Prostate gland (tissue), 2 donors: Measurements from ENCODE around the gene CDC45. TPM values are rescaled to one million over a fixed set of nuclear protein-coding genes. Genes with fewer than 3 reads are reported as not detected.
"Not testable (repeated sequence)": the region's sequence is repeated elsewhere in the genome, so short reads cannot be mapped to it uniquely, and the experiment has no call there.

Experiments
- DNase-seq: peaks from one replicate; pipeline ENCODE4 v3.0.0-alpha.2; 2019; ENCODE audit warnings: low spot score
- H3K27ac ChIP-seq, 2 donors: fragments of 200-600 bp; sonication (generic); 2 replicates each; pipeline ENCODE4 v1.5.1; 2017 to 2019
- H3K27me3 ChIP-seq: fragments of 200-600 bp; sonication (generic); replicated peaks from 2 replicates; pipeline ENCODE4 v1.5.1; 2019; ENCODE audit not compliant: insufficient read depth
- H3K36me3 ChIP-seq, 2 donors: fragments of 200-600 bp; sonication (generic); 1 replicate in 1 of 2; 2 replicates in 1 of 2; pipeline versions ENCODE4 v1.5.1 to v1.8.1; 2017 to 2019
- H3K4me1 ChIP-seq: fragments of 200-600 bp; sonication (generic); replicated peaks from 2 replicates; pipeline ENCODE4 v1.5.1; 2019
- H3K4me3 ChIP-seq, 2 donors: fragments of 200-600 bp; sonication (generic); 2 replicates each; pipeline ENCODE4 v1.5.1; 2017 to 2019
- H3K9me3 ChIP-seq: fragments of 200-600 bp; sonication (generic); 2 replicates; pipeline ENCODE4 v1.5.1; 2017
- CTCF ChIP-seq, 4 experiments: fragments of 200-600 bp in 2 of 4; fragments of 450-650 bp in 2 of 4; sonication (generic) in 2 of 4; IDR thresholded peaks; 1 replicate in 3 of 4; 2 replicates in 1 of 4; pipeline ENCODE4 v1.5.1; 2016 to 2019; ENCODE audit warnings: antibody characterized with exemption in 4 of 4, mild to moderate bottlenecking in 2 of 4, moderate library complexity in 2 of 4
- POLR2A ChIP-seq: fragments of 450-650 bp; IDR thresholded peaks from one replicate; pipeline ENCODE4 v1.6.1; 2016; ENCODE audit warnings: antibody characterized with exemption, mild to moderate bottlenecking
- POLR2AphosphoS5 ChIP-seq: sonication (generic); formaldehyde crosslinking; IDR thresholded peaks from one replicate; pipeline ENCODE4 v1.6.1; 2017; ENCODE audit warnings: antibody characterized with exemption
- WGBS: methylation state at CpG from one replicate; pipeline ENCODE4 v1.1.5; 2018; 5-methylcytosine and 5-hydroxymethylcytosine counted together
- intact Hi-C: fragments of 100-400 bp; cut with DNase I; formaldehyde crosslinking; loops from one replicate; pipeline ENCODE4 v1.14.2; 2022
- total RNA-seq, 2 donors: library from RNA; depleted of rRNA; stranded (reverse); fragments of >200 nt; gene quantifications; one replicate each; pipeline ENCODE4 v1.1.0, GENCODE V29; 2016

CDC45 gene
- total RNA-seq, 2 donors from 2014 or later: 2.0 to 11.5 TPM

DNA sequence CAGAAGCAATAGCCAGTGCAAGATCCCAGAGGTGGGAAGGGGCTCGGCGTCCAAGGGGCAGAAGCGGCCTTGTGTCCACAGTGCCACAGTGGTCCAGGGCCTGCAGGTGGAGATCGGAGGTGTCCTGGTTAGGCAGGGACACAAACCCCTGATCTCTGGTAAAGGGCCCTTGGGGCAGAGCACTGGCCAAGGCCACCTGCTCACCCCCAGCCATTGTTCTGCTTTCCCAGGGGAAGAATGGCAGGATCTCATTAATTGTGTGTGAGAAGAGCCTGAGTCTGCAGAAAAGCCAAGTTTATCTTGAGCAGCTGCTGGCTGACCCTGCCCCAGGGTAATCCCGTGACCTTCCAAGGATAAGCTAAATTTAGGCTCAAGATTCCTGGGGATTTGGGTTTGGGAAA is 47.6 kb downstream of the CDC45 start:
- H3K4me3 ChIP-seq: no peak overlapping the region
- WGBS: 95% methylated on average over 5 of the region's 5 CpGs
- no peaks in the 10 kb centered on the region for H3K9me3 ChIP-seq
- H3K27ac ChIP-seq: no peak overlapping the region
- no peak for TF ChIP-seq CTCF (IDR thresholded peaks at IDR 0.05)
- TF ChIP-seq POLR2AphosphoS5: no peak
- TF ChIP-seq POLR2A: no peak
- H3K27me3 ChIP-seq: peaks cover 8% of the 10 kb centered on the region
- no peaks in the 10 kb centered on the region for H3K36me3 ChIP-seq
- DNase-seq: no peak
- no peaks in the 10 kb centered on the region for H3K4me1 ChIP-seq
- intact Hi-C loops: no loop called here

DNA sequence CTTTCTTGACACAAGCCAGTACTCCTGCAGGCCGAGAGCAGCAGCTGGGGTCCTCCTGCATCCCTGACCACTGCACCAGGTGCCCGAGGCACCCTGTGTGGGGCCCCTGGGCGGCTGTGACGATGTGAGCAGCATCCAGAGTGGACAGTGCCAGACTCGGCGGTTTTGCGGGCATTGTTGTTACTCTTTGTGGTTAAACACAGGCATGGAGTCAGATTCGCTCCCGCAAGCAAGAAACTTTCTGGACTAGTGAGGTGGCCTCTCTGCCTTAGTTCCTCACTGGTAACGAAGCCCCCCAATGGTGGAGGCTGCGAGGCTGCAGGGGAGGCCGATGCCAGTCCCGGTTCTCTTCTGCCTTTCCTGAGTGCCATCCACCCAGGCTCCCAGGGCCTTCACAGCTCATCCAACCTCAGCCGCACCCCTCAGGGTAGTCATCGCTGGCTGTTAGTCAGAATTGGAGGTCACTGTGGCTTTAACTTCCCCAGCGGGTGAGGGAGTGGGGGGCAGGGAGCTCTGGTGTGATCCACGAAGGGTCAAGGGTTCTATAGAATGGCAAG is 48.2 kb downstream of the CDC45 start:
- no peak overlapping the region for H3K27ac ChIP-seq
- no peaks in the 10 kb centered on the region for H3K9me3 ChIP-seq
- intact Hi-C loops: no loop called here
- H3K27me3 ChIP-seq: peaks cover 8% of the 10 kb centered on the region
- 81% methylated on average over 17 of the region's 17 CpGs for WGBS
- H3K36me3 ChIP-seq: no peaks in the 10 kb centered on the region
- no peak for TF ChIP-seq POLR2AphosphoS5
- no peak overlapping the region for H3K4me3 ChIP-seq
- no peak for DNase-seq
- H3K4me1 ChIP-seq: no peaks in the 10 kb centered on the region

DNA sequence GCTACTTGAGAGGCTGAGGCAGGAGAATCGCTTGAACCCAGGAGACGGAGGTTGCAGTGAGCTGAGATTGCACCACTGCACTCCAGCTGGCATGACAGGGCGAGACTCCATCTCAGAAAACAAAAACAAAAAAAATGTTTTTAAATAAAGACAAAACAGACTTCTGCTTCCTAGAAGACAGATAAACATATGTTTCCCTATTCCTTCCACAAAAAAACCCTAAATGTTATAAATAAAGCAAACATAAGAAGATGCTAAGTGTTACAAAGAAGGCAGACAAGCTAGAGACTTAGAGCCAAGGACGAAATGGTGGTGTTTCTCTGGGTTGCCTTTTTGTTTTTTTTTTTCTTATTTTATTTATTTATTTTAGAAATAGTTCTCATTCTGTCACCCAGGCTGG is 50.1 kb downstream of the CDC45 start:
- Histone ChIP-seq H3K27ac (no peak overlapping the region), H3K27me3 (no peaks in the 10 kb centered on the region), H3K36me3 (no peaks in the 10 kb centered on the region), H3K4me3 (no peak overlapping the region), H3K9me3 (no peaks in the 10 kb centered on the region), H3K4me1 (no peaks in the 10 kb centered on the region)
- TF ChIP-seq POLR2AphosphoS5: no peak
- no peak for TF ChIP-seq CTCF (IDR thresholded peaks at IDR 0.05)
- TF ChIP-seq POLR2A: no peak
- WGBS: 77% methylated on average over 4 of the region's 4 CpGs
- no peak for DNase-seq
- intact Hi-C loops: no loop called here

- DNase-seq: no peak
- WGBS: 66% methylated on average over 3 of the region's 3 CpGs
- no peaks in the 10 kb centered on the region for H3K9me3 ChIP-seq
- H3K27ac ChIP-seq: no peak overlapping the region
- H3K36me3 ChIP-seq: no peaks in the 10 kb centered on the region
- intact Hi-C loops: no loop called here
- TF ChIP-seq POLR2A (no peak), CTCF (IDR thresholded peaks at IDR 0.05) (no peak), POLR2AphosphoS5 (no peak)
- no peaks in the 10 kb centered on the region for H3K4me1 ChIP-seq
- H3K4me3 ChIP-seq: no peak overlapping the region
- H3K27me3 ChIP-seq: no peaks in the 10 kb centered on the region
Observed at GRCh38 chr22:19530751-19531150, 51.0 kb downstream of the CDC45 start.

GRCh38 chr22:19531327-19531726 is 51.6 kb downstream of the CDC45 start:
- DNase-seq, H3K36me3 ChIP-seq, H3K4me1 ChIP-seq, intact Hi-C loops, H3K4me3 ChIP-seq, H3K27me3 ChIP-seq, H3K27ac ChIP-seq, H3K9me3 ChIP-seq: not testable (repeated sequence)
- 85% methylated on average over 6 of the region's 6 CpGs for WGBS

DNA sequence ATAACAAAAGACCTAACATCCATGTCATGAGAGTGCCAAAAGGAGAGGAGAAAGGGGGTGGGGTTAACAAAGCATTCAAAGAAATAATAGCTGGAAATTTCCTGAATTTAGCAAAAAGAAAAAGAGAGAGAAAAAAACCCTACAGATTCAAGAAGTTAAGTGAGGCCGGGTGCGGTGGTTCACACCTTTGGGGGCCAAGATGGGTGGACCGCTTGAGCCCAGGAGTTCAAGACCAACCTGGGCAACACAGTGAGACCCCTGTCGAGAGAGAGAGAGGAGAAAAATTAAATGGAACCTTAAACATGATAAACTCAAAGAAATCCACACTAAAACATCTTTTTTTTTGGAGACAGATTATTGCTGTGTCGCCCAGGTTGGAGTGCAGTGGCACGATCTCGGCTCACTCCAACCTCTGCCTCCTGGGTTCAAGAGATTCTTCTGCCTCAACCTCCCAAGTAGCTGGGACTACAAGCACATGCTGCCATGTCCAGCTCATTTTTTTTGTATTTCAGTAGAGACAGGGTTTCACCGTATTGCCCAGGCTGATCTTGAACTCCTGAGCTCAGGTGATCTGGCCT is 53.4 kb downstream of the CDC45 start:
- WGBS: 89% methylated on average over 8 of the region's 8 CpGs
- H3K36me3 ChIP-seq: no peaks in the 10 kb centered on the region
- H3K4me3 ChIP-seq: no peak overlapping the region
- H3K9me3 ChIP-seq: no peaks in the 10 kb centered on the region
- H3K4me1 ChIP-seq: no peaks in the 10 kb centered on the region
- TF ChIP-seq POLR2AphosphoS5 (no peak), POLR2A (no peak), CTCF (IDR thresholded peaks at IDR 0.05) (no peak)
- H3K27ac ChIP-seq: no peak overlapping the region
- no peaks in the 10 kb centered on the region for H3K27me3 ChIP-seq
- no peak for DNase-seq
- intact Hi-C loops: no loop called here
